ENCODE measurements around the gene TULP1.

GRCh38 chr6:35491558-35492257 is 21.0 kb downstream of the TULP1 start:
- TF ChIP-seq EP300 (IDR thresholded peaks at IDR 0.05) (no peak), CTCF (IDR thresholded peaks at IDR 0.05) (no peak)
